SU-DHL-6 (cell line): ENCODE data around the gene ENAM.

ENCODE experiments used
- H2AFZ ChIP-seq: fragments of 200-600 bp; sonication (generic); 2 replicates; pipeline ENCODE4 v1.6.1; 2014; ENCODE audit warnings: low read depth, mild to moderate bottlenecking, moderate library complexity, mixed read lengths, antibody characterized with exemption, low read length; ENCODE audit not compliant: severe bottlenecking
- H3F3A ChIP-seq: fragments of 200-600 bp; shearing (Covaris generic); 2 replicates; pipeline ENCODE4 v1.6.0; 2016; ENCODE audit warnings: antibody characterized with exemption, mild to moderate bottlenecking; ENCODE audit not compliant: insufficient read depth
- H3K27ac ChIP-seq: fragments of 200-600 bp; sonication (generic); 2 replicates; pipeline ENCODE4 v1.5.1; 2016; ENCODE audit warnings: low read depth, mild to moderate bottlenecking, low read length, moderate library complexity, mixed read lengths
- H3K27me3 ChIP-seq: fragments of 200-600 bp; sonication (generic), shearing (Covaris generic); 2 replicates; pipeline ENCODE4 v1.6.0; 2014; ENCODE audit warnings: mild to moderate bottlenecking, low read length
- H3K36me3 ChIP-seq: fragments of 200-600 bp; sonication (generic); 2 replicates; pipeline ENCODE4 v1.6.1; 2014; ENCODE audit warnings: mild to moderate bottlenecking, low read length, mixed read lengths
- H3K4me2 ChIP-seq: fragments of 300-600, 200-600 bp; shearing (Covaris generic), sonication (generic); 2 replicates; pipeline ENCODE4 v1.6.0; 2014; ENCODE audit warnings: low read length, low read depth, mild to moderate bottlenecking; ENCODE audit not compliant: poor library complexity, severe bottlenecking
- H3K4me3 ChIP-seq: fragments of 200-600 bp; sonication (generic); 2 replicates; pipeline ENCODE4 v1.5.1; 2014; ENCODE audit warnings: antibody characterized with exemption, low read length, mild to moderate bottlenecking, mixed read lengths; ENCODE audit not compliant: insufficient read depth, poor library complexity, severe bottlenecking
- H3K79me2 ChIP-seq: fragments of 200-600 bp; sonication (generic); 2 replicates; pipeline ENCODE4 v1.6.1; 2014; ENCODE audit warnings: mild to moderate bottlenecking, low read length, moderate library complexity; ENCODE audit not compliant: insufficient read depth
- H3K9ac ChIP-seq: fragments of 200-600 bp; sonication (generic); 2 replicates; pipeline ENCODE4 v1.7.0; 2014; ENCODE audit warnings: mild to moderate bottlenecking, low read length
- H3K9me2 ChIP-seq: fragments of 200-600 bp; sonication (generic); replicated peaks from 2 replicates; pipeline ENCODE4 v1.6.1; 2014; ENCODE audit warnings: low read length; ENCODE audit not compliant: insufficient read depth
- H3K9me3 ChIP-seq: fragments of 200-600 bp; sonication (generic); 2 replicates; pipeline ENCODE4 v1.6.1; 2014; ENCODE audit warnings: low read length, mixed read lengths; ENCODE audit not compliant: insufficient read depth
- H4K20me1 ChIP-seq: fragments of 200-600 bp; sonication (generic); 2 replicates; pipeline ENCODE4 v1.6.1; 2014; ENCODE audit warnings: low read depth, mild to moderate bottlenecking, antibody characterized with exemption, low read length, moderate library complexity, mixed read lengths
- CTCF ChIP-seq: fragments of 200-600 bp; sonication (generic); IDR thresholded peaks from one replicate; pipeline ENCODE4 v1.5.1; 2017; ENCODE audit warnings: antibody characterized with exemption, mild to moderate bottlenecking, low read length, moderate library complexity; ENCODE audit not compliant: insufficient read depth, poor library complexity, severe bottlenecking
- EZH2phosphoT487 ChIP-seq: fragments of 200-600 bp; sonication (generic), shearing (Covaris generic); conservative IDR thresholded peaks from 2 replicates; pipeline ENCODE4 v1.6.1; 2018; ENCODE audit warnings: mild to moderate bottlenecking, antibody characterized with exemption, low read length, moderate library complexity, mixed read lengths

Gene ENAM

GRCh38 chr4:70629469-70630090 lies 1.0 kb downstream of the ENAM start:
- Histone ChIP-seq H3K9me3 (no peaks in the 10 kb centered on the region), H2AFZ (no peak overlapping the region), H3K9ac (no peak overlapping the region), H3F3A (no peaks in the 10 kb centered on the region), H3K4me3 (no peak overlapping the region), H3K4me2 (no peak overlapping the region), H3K27ac (no peak overlapping the region), H3K27me3 (no peaks in the 10 kb centered on the region), H3K9me2 (no peaks in the 10 kb centered on the region), H3K36me3 (no peaks in the 10 kb centered on the region), H4K20me1 (no peaks in the 10 kb centered on the region), H3K79me2 (no peaks in the 10 kb centered on the region)
- TF ChIP-seq CTCF (no peak), EZH2phosphoT487 (no peak)

DNA sequence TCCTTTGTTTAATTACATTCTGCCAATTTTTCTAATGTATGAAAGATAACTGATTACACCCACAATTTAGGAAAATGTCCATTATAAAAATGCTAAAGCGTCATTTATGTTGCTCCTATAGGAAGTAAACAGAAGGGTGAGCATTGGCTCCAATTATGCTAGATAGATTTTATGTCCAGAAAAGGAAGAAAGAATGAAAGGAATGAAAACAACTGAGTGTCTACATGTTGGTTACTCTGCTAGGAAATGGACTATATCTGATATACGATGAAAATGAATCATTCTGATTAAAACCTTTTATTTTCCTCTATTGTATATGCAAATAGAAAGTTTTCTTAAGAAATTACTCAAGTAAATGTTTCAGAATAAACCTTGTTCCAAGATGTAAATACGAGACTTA lies 1.6 kb downstream of the ENAM start:
- no peak overlapping the region for H3K4me2 ChIP-seq
- no peak overlapping the region for H3K27ac ChIP-seq
- no peak overlapping the region for H3K9ac ChIP-seq
- H3K9me3 ChIP-seq = no peaks in the 10 kb centered on the region
- TF ChIP-seq EZH2phosphoT487 (no peak), CTCF (no peak)
- H3F3A ChIP-seq = no peaks in the 10 kb centered on the region
- no peak overlapping the region for H2AFZ ChIP-seq
- no peaks in the 10 kb centered on the region for H3K9me2 ChIP-seq
- H3K27me3 ChIP-seq = no peaks in the 10 kb centered on the region
- H4K20me1 ChIP-seq = no peaks in the 10 kb centered on the region
- H3K79me2 ChIP-seq = no peaks in the 10 kb centered on the region
- H3K4me3 ChIP-seq = no peak overlapping the region
- no peaks in the 10 kb centered on the region for H3K36me3 ChIP-seq

GRCh38 chr4:70632028-70632427 lies 3.5 kb downstream of the ENAM start:
- no peak overlapping the region for H3K27ac ChIP-seq
- no peak overlapping the region for H3K9ac ChIP-seq
- TF ChIP-seq CTCF = no peak
- no peak for TF ChIP-seq EZH2phosphoT487
- H2AFZ ChIP-seq = no peak overlapping the region
- no peaks in the 10 kb centered on the region for H3K36me3 ChIP-seq
- H3K4me2 ChIP-seq = no peak overlapping the region
- no peaks in the 10 kb centered on the region for H4K20me1 ChIP-seq
- no peaks in the 10 kb centered on the region for H3F3A ChIP-seq
- H3K9me3 ChIP-seq = no peaks in the 10 kb centered on the region
- H3K79me2 ChIP-seq = no peaks in the 10 kb centered on the region
- H3K4me3 ChIP-seq = no peak overlapping the region
- no peaks in the 10 kb centered on the region for H3K9me2 ChIP-seq
- no peaks in the 10 kb centered on the region for H3K27me3 ChIP-seq
